Heart right ventricle (tissue), 16 donors: ENCODE results near the gene SLC29A4. TPM values are rescaled to one million over a fixed set of nuclear protein-coding genes. Genes with fewer than 3 reads are reported as not detected.
"Not testable (repeated sequence)": the region's sequence is repeated elsewhere in the genome, so short reads cannot be mapped to it uniquely, and the experiment has no call there.

Source experiments
- ATAC-seq, 8 donors: fragments of 200-7000 bp; cut with Tn5 transposase; one replicate each; pipeline ENCODE4 v1.9.1; 2020; ENCODE audit warnings: mild to moderate bottlenecking in 8 of 8, moderate library complexity in 8 of 8, moderate number of reproducible peaks in 1 of 8
- DNase-seq, 2 donors: peaks; one replicate each; pipeline ENCODE4 v3.0.0-alpha.2; 2020
- H3K27ac ChIP-seq, 10 donors: fragments of 200-600 bp; sonication (generic) in 2 of 10; one replicate each; pipeline versions ENCODE4 v1.5.0 to v1.8.0; 2020 to 2022; ENCODE audit warnings: mild to moderate bottlenecking in 3 of 10
- H3K27me3 ChIP-seq, 7 donors: fragments of 200-600 bp; one replicate each; pipeline ENCODE4 v1.8.0; 2021 to 2022; ENCODE audit warnings: mild to moderate bottlenecking in 2 of 7
- H3K36me3 ChIP-seq, 9 donors: fragments of 200-600 bp; sonication (generic) in 1 of 9; one replicate each; pipeline versions ENCODE4 v1.5.0 to v1.8.0; 2020 to 2022; ENCODE audit warnings: mild to moderate bottlenecking in 2 of 9
- H3K4me1 ChIP-seq, 9 donors: fragments of 200-600 bp; sonication (generic) in 1 of 9; one replicate each; pipeline versions ENCODE4 v1.5.0 to v1.8.0; 2020 to 2022; ENCODE audit warnings: mild to moderate bottlenecking in 4 of 9
- H3K4me3 ChIP-seq, 10 donors: fragments of 200-600 bp; sonication (generic) in 2 of 10; one replicate each; pipeline versions ENCODE4 v1.5.0 to v1.8.0; 2020 to 2022; ENCODE audit warnings: mild to moderate bottlenecking in 7 of 10, moderate library complexity in 2 of 10
- H3K9me3 ChIP-seq, 11 donors: fragments of 200-600 bp in 10 of 11; sonication (generic) in 2 of 11; one replicate each; pipeline versions ENCODE4 v1.5.0 to v1.8.0; 2013 to 2022; ENCODE audit warnings: mild to moderate bottlenecking in 2 of 11, control low read depth in 1 of 11, moderate library complexity in 1 of 11
- CTCF ChIP-seq, 9 donors: fragments of 200-600 bp; sonication (generic) in 2 of 9; IDR thresholded peaks; one replicate each; pipeline versions ENCODE4 v1.5.0 to v1.8.0; 2021 to 2022; ENCODE audit warnings: antibody characterized with exemption in 9 of 9, mild to moderate bottlenecking in 5 of 9, moderate library complexity in 1 of 9
- WGBS, 2 donors: extraction: QIAGEN DNeasy Blood & Tissue Kit; methylation state at CpG; one replicate each; pipeline ENCODE4 v1.1.7; 2013; ENCODE audit warnings: inconsistent platforms in 1 of 2; 5-methylcytosine and 5-hydroxymethylcytosine counted together
- intact Hi-C, 10 donors: fragments of 100-400 bp; cut with DNase I; formaldehyde crosslinking; loops; one replicate each; pipeline versions ENCODE4 v1.11.1 to v1.14.2; 2022
- polyA plus RNA-seq, 2 donors: library from polyadenylated mRNA; stranded (reverse); fragments of 200-250 nt; gene quantifications; one replicate each; pipeline ENCODE4 v1.2.3, GENCODE V29; 2013
- total RNA-seq, 10 donors: library from RNA; stranded (reverse); fragmentation: NEBNext Ultra II Directional in 3 of 10; extraction: Animal tissue kit (Norgen Biotek cat#: 25700) in 3 of 10; gene quantifications; one replicate each; pipeline versions ENCODE4 v1.2.1 to v1.2.4, GENCODE V29; 2021 to 2023
- donor health status: Arrhythmogenic right ventricular cardiomyopathy.
- donor health status: ischemic (EF 13 %, LVEDD 7.1; RV severe dilation, severe dysfunction).
- donor health status: healthy with polysubstance abuse.
- donor health status: DM: no; HTN: yes; CAD: no.
- donor health status: DM: no; HTN: no; CAD: no.
- donor health status: ischemic (EF 25% LVEDD 6.9; RV normal size, moderate dysfunction).
- donor health status: ischemic (EF 25% LVEDD 5.7; RV mildly dilated, moderate dysfunction).
- donor health status: healthy.
- donor health status: DM: yes; HTN: yes; CAD: no.
- donor health status: Ischemic cardiomyopathy.
- donor health status: ischemic (EF 35%, LVEDD 5.7; RV mildly dilated, moderate dysfunction).
- donor health status: nonischemic (EF 11% LVEDD 7.7; RV severe dilation, severe dysfunction).
- donor health status: DM: yes; HTN: yes; CAD: no.
- donor health status: PGD.
- donor health status: ischemic (EF 29% LVEDD 5.4; RV normal size, mild dysfunction).
- donor health status: nonischemic (EF 23%, LVEDD 6.1; RV moderate dilation, normal function).

SLC29A4 gene
- total and polyA plus RNA-seq, 12 donors: 0.94 to 5.3 (median 2.1) TPM

GRCh38 chr7:5255832-5256231, 26.9 kb upstream of the SLC29A4 start:
- ATAC-seq: no peak
- Histone ChIP-seq H3K27me3 (peaks cover 0 to 13% (median 0%) of the 10 kb centered on the region in 7 donors), H3K4me1 (no peaks in the 10 kb centered on the region), H3K9me3 (no peaks in the 10 kb centered on the region), H3K4me3 (no peak overlapping the region), H3K27ac (no peak overlapping the region), H3K36me3 (no peaks in the 10 kb centered on the region)
- DNase-seq: no peak
- WGBS, 2 donors: 74 to 82% methylated on average over 3 of the region's 3 CpGs
- no peak for TF ChIP-seq CTCF (IDR thresholded peaks at IDR 0.05)
- intact Hi-C loops: no loop called here

GRCh38 chr7:5260530-5261068, 22.1 kb upstream of the SLC29A4 start:
- H3K27ac ChIP-seq, H3K27me3 ChIP-seq, H3K36me3 ChIP-seq, DNase-seq, H3K4me3 ChIP-seq, H3K9me3 ChIP-seq, H3K4me1 ChIP-seq, ATAC-seq, intact Hi-C loops: not testable (repeated sequence)
- WGBS, 2 donors: 87 to 90% methylated on average over 15 of the region's 15 CpGs

- H3K36me3 ChIP-seq, H3K27ac ChIP-seq, ATAC-seq, intact Hi-C loops, H3K4me1 ChIP-seq, H3K27me3 ChIP-seq, DNase-seq, H3K4me3 ChIP-seq, H3K9me3 ChIP-seq: not testable (repeated sequence)
- 64 to 67% methylated on average over 10 of the region's 10 CpGs for WGBS, 2 donors
Measured at GRCh38 chr7:5263066-5263465, 19.7 kb upstream of the SLC29A4 start.

- no peaks in the 10 kb centered on the region for H3K36me3 ChIP-seq
Measured at GRCh38 chr7:5265320-5266190, 17.2 kb upstream of the SLC29A4 start.

More at GRCh38 chr7:5265320-5266190, 17.2 kb upstream of the SLC29A4 start:
- TF ChIP-seq CTCF (IDR thresholded peaks at IDR 0.05): no peak
- Histone ChIP-seq H3K27me3 (peaks cover 0 to 10% (median 0%) of the 10 kb centered on the region in 7 donors), H3K9me3 (no peaks in the 10 kb centered on the region), H3K4me1 (no peaks in the 10 kb centered on the region), H3K4me3 (no peak overlapping the region), H3K27ac (no peak overlapping the region)
- ATAC-seq (peak in 1 of 8 donors; percentile 30), DNase-seq (no peak)
- 57 to 60% methylated on average over 19 of the region's 19 CpGs for WGBS, 2 donors
- intact Hi-C loops: no loop called here
